HCT116 (cell line): Measurements from ENCODE around the gene CSNK2A2. TPM values are rescaled to one million over a fixed set of nuclear protein-coding genes. Genes with fewer than 3 reads are reported as not detected.

ENCODE experiments used
- ATAC-seq: fragments of 200-7000 bp; cut with Tn5 transposase; 2 replicates; pipeline ENCODE4 v1.9.1; 2020; ENCODE audit warnings: mild to moderate bottlenecking, moderate library complexity
- Bru-seq: library from RNA; stranded (reverse); fragments of 400-500 nt; gene quantifications from one replicate; lab custom pipeline; 2021; lab: Mats Ljungman, UMichigan
- BruChase-seq, 2 experiments: library from RNA; stranded (reverse); fragments of 400-500 nt; gene quantifications; one replicate each; lab custom pipeline; 2021; lab: Mats Ljungman, UMichigan
- BruUV-seq: library from RNA; stranded (reverse); fragments of 400-500 nt; replicated peaks from 2 replicates; lab custom pipeline; 2021; lab: Mats Ljungman, UMichigan
- CTCF ChIA-PET: fragments of 300-600 bp; sonication (Branson Sonifier 250); formaldehyde crosslinking; loops from one replicate; lab custom pipeline; 2021; ENCODE audit warnings: antibody characterized with exemption; lab: Charles Lee
- POLR2A ChIA-PET: fragments of 300-600, 350-600 bp; sonication (Branson Sonifier 250); formaldehyde crosslinking; loops from one replicate; lab custom pipeline; 2021; ENCODE audit warnings: antibody characterized with exemption; lab: Charles Lee
- RAD21 ChIA-PET, 2 experiments: fragments of 300-600 bp; sonication (Branson Sonifier 250); formaldehyde crosslinking; loops; one replicate each; lab custom pipeline; 2023; ENCODE audit warnings: low total read pairs in 2 of 2; ENCODE audit not compliant: uncharacterized antibody in 2 of 2, unreplicated experiment in 2 of 2, low non-redundant PET in 1 of 2; lab: Charles Lee
- DNase-seq: peaks from one replicate; pipeline ENCODE4 v3.0.0-alpha.2; 2010; ENCODE audit warnings: low read depth, low spot score
- H2AFZ ChIP-seq: fragments of 200-600 bp; shearing (Covaris generic), sonication (generic); 2 replicates; pipeline ENCODE4 v1.6.1; 2017; ENCODE audit warnings: low read depth, mixed run types, mixed read lengths, antibody characterized with exemption, low read length; ENCODE audit not compliant: poor library complexity, severe bottlenecking
- H3K27ac ChIP-seq: 2 replicates; pipeline ENCODE4 v1.5.1; 2012; ENCODE audit warnings: low read depth, low read length
- H3K27me3 ChIP-seq: fragments of 200-600 bp; sonication (generic); 2 replicates; pipeline ENCODE4 v1.6.1; 2016; ENCODE audit warnings: mixed run types, low read length, mixed read lengths; ENCODE audit not compliant: insufficient read depth
- H3K36me3 ChIP-seq, 2 experiments: fragments of 200-500 bp in 1 of 2; fragments of 200-600 bp in 1 of 2; sonication (Bioruptor generic) in 1 of 2; sonication (generic) in 1 of 2; 2 replicates each; pipeline versions ENCODE4 v1.5.1 to v1.6.1; 2014 to 2016; ENCODE audit warnings: low read length in 2 of 2, inconsistent platforms in 1 of 2, mixed read lengths in 1 of 2, mixed run types in 1 of 2; ENCODE audit not compliant: insufficient read depth in 2 of 2, control insufficient read depth in 1 of 2
- H3K4me1 ChIP-seq, 2 experiments: fragments of 200-600 bp in 1 of 2; sonication (generic) in 1 of 2; 2 replicates each; pipeline versions ENCODE4 v1.5.1 to v1.6.1; 2012 to 2017; ENCODE audit warnings: low read length in 2 of 2, inconsistent platforms in 1 of 2, mild to moderate bottlenecking in 1 of 2, mixed read lengths in 1 of 2, mixed run types in 1 of 2, moderate library complexity in 1 of 2; ENCODE audit not compliant: insufficient read depth in 2 of 2, control insufficient read depth in 1 of 2
- H3K4me2 ChIP-seq: fragments of 200-600 bp; sonication (generic); 2 replicates; pipeline ENCODE4 v1.6.1; 2017; ENCODE audit warnings: mixed run types, low read length, mixed read lengths
- H3K4me3 ChIP-seq, 2 experiments: fragments of 200-600 bp in 1 of 2; sonication (generic) in 1 of 2; replicated peaks in 1 of 2; 2 replicates each; pipeline ENCODE4 v1.5.1; 2011 to 2016; ENCODE audit warnings: low read length in 2 of 2, control low read depth in 1 of 2, low read depth in 1 of 2, mild to moderate bottlenecking in 1 of 2, mixed read lengths in 1 of 2, mixed run types in 1 of 2
- H3K79me2 ChIP-seq: fragments of 200-600 bp; sonication (generic); 2 replicates; pipeline ENCODE4 v1.6.1; 2017; ENCODE audit warnings: mild to moderate bottlenecking, mixed run types, low read length, moderate library complexity, mixed read lengths; ENCODE audit not compliant: insufficient read depth
- H3K9ac ChIP-seq: fragments of 200-600 bp; sonication (generic); 2 replicates; pipeline ENCODE4 v1.6.1; 2016; ENCODE audit warnings: low read length, mixed read lengths
- H3K9me2 ChIP-seq: fragments of 200-600 bp; sonication (generic), shearing (Covaris generic); 2 replicates; pipeline ENCODE4 v1.6.1; 2017; ENCODE audit warnings: mixed run types, mild to moderate bottlenecking, moderate library complexity; ENCODE audit not compliant: insufficient read depth
- H3K9me3 ChIP-seq, 2 experiments: fragments of 200-500 bp in 1 of 2; fragments of 200-600 bp in 1 of 2; sonication (Bioruptor generic) in 1 of 2; sonication (generic) in 1 of 2; 2 replicates each; pipeline ENCODE4 v1.6.1; 2014 to 2017; ENCODE audit warnings: low read length in 2 of 2, mixed read lengths in 2 of 2, inconsistent platforms in 1 of 2, low read depth in 1 of 2, mild to moderate bottlenecking in 1 of 2, mixed run types in 1 of 2, moderate library complexity in 1 of 2; ENCODE audit not compliant: control insufficient read depth in 1 of 2, insufficient read depth in 1 of 2
- H4K20me1 ChIP-seq: fragments of 200-600 bp; sonication (generic), shearing (Covaris generic); 2 replicates; pipeline ENCODE4 v1.6.1; 2017; ENCODE audit warnings: mixed run types, mild to moderate bottlenecking, moderate library complexity; ENCODE audit not compliant: insufficient read depth
- CBX3 ChIP-seq: IDR thresholded peaks from 2 replicates; pipeline ENCODE4 v1.6.1; 2012; ENCODE audit warnings: low read depth
- ELF1 ChIP-seq: IDR thresholded peaks from 2 replicates; pipeline ENCODE4 v1.6.1; 2012; ENCODE audit warnings: low read depth, borderline replicate concordance
- EZH2 ChIP-seq: fragments of 200-600 bp; sonication (generic); IDR thresholded peaks from 2 replicates; pipeline ENCODE4 v1.6.1; 2017; ENCODE audit warnings: antibody characterized with exemption, mixed run types
- POLR2AphosphoS5 ChIP-seq: IDR thresholded peaks from 2 replicates; pipeline ENCODE4 v1.6.1; 2011; ENCODE audit warnings: mild to moderate bottlenecking, low read depth, low read length, moderate library complexity
- SP1 ChIP-seq: IDR thresholded peaks from 2 replicates; pipeline ENCODE4 v1.6.1; 2012; ENCODE audit warnings: low read depth
- YY1 ChIP-seq: IDR thresholded peaks from 2 replicates; pipeline ENCODE4 v1.6.1; 2011; ENCODE audit warnings: low read length, low read depth, moderate library complexity, mild to moderate bottlenecking; ENCODE audit not compliant: insufficient replicate concordance; ENCODE audit errors: extremely low read depth
- intact Hi-C: fragments of 100-400 bp; cut with micrococcal nuclease; formaldehyde crosslinking; loops from 2 replicates; pipeline ENCODE4 v1.10.0; 2022
- long read RNA-seq: library from polyadenylated mRNA; unstranded; transcript quantifications from one replicate; pipeline ENCODE4 v2.0.0, GENCODE V29; 2021; ENCODE audit not compliant: unreplicated experiment
- polyA plus RNA-seq: library from polyadenylated mRNA; unstranded; fragments of >200 nt; gene quantifications from 2 replicates; pipeline ENCODE4 v1.2.1, GENCODE V29; 2012; ENCODE audit warnings: missing spikeins
- total RNA-seq: library from RNA; stranded (reverse); gene quantifications from one replicate; pipeline ENCODE4 v1.2.1, GENCODE V29; 2021; ENCODE audit not compliant: unreplicated experiment
- TF ChIP-seq, protein P1 (sequence below), 3 experiments: fragments of 200-600 bp in 1 of 3; sonication (generic) in 1 of 3; IDR thresholded peaks in 2 of 3; conservative IDR thresholded peaks in 1 of 3; 2 replicates each; pipeline ENCODE4 v1.5.1; 2012 to 2017; ENCODE audit warnings: low read depth in 2 of 3, low read length in 2 of 3, antibody characterized with exemption in 1 of 3, borderline replicate concordance in 1 of 3, control low read depth in 1 of 3, mild to moderate bottlenecking in 1 of 3, mixed read lengths in 1 of 3, mixed run types in 1 of 3, moderate library complexity in 1 of 3; ENCODE audit not compliant: insufficient read depth in 1 of 3

The CSNK2A2 gene
- total RNA-seq (97.7 TPM), Bru-seq, nascent RNA (percentile 90 among the genes with signal in this experiment), BruChase-seq, experiment 1, labeled RNA remaining after a 6-hour chase (percentile 96 among the genes with signal in this experiment), BruChase-seq, experiment 2, labeled RNA remaining after a 2-hour chase (percentile 92 among the genes with signal in this experiment)
- 71.0 and 75.5 TPM in 2 replicates for polyA plus RNA-seq
- long read RNA-seq, transcript CSNK2A2-201 (12 exons, 1,701 nt), result major isoform, 46 of 93 reads
- long read RNA-seq, partial matches to known transcripts, result 23 of 93 reads
- long read RNA-seq, other reads (novel, unspliced or antisense), result 24 of 93 reads

GRCh38 chr16:58198022-58198683, at the start of gene CSNK2A2:
TSS of gene CSNK2A2 (minus strand) at chr16:58198106. CDS start at chr16:58197736, 370 bp downstream.
- DNase-seq (peak; percentile 32), ATAC-seq (peak; percentile 96)
- H3K27me3 ChIP-seq, result no peaks in the 10 kb centered on the region
- ChIA-PET RAD21 (no interaction called here), POLR2A (interaction anchor here (0.7 to 0.8 kb wide), 2 partner anchors 24 to 50 kb away, joined by 3 to 5 read pairs; no protein-coding TSS in a partner anchor), CTCF (no interaction called here)
- no peaks in the 10 kb centered on the region for H3K9me3 ChIP-seq
- H3K36me3 ChIP-seq, result peaks cover 25 to 27% of the 10 kb centered on the region in 2 experiments; a peak in 3 of 4 replicates
- TF ChIP-seq, protein P1, sequence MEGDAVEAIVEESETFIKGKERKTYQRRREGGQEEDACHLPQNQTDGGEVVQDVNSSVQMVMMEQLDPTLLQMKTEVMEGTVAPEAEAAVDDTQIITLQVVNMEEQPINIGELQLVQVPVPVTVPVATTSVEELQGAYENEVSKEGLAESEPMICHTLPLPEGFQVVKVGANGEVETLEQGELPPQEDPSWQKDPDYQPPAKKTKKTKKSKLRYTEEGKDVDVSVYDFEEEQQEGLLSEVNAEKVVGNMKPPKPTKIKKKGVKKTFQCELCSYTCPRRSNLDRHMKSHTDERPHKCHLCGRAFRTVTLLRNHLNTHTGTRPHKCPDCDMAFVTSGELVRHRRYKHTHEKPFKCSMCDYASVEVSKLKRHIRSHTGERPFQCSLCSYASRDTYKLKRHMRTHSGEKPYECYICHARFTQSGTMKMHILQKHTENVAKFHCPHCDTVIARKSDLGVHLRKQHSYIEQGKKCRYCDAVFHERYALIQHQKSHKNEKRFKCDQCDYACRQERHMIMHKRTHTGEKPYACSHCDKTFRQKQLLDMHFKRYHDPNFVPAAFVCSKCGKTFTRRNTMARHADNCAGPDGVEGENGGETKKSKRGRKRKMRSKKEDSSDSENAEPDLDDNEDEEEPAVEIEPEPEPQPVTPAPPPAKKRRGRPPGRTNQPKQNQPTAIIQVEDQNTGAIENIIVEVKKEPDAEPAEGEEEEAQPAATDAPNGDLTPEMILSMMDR (IDR thresholded peaks at IDR 0.05 in 2 of 3, conservative IDR thresholded peaks at IDR 0.05 in 1 of 3; ENCODE audit: borderline replicate concordance in 1 of 3, insufficient read depth in 1 of 3, low read depth in 2 of 3, low read length in 2 of 3), result 0 out of 6 replicates have a peak, but pooled peaks of 1 of the 3 experiments have one; percentile 29
- TF ChIP-seq POLR2AphosphoS5 (peak; percentile 65), SP1 (0 out of 2 replicates have a peak, but pooled peaks have one; percentile 24), YY1 (peak; percentile 21), EZH2 (no peak), CBX3 (no peak), ELF1 (peak; percentile 66)
- H3K9me2 ChIP-seq, result no peaks in the 10 kb centered on the region
- peak within 1 kb of the TSS; percentile 87 for H3K4me2 ChIP-seq
- H3K27ac ChIP-seq, result peak within 1 kb of the TSS; percentile 18; the same call in 1 of the 2 replicates
- peaks cover 43% of the 10 kb centered on the region for H3K79me2 ChIP-seq
- H2AFZ ChIP-seq, result peak within 1 kb of the TSS; percentile 81
- intact Hi-C loops, result loop anchor here (5.0 kb wide), 1 partner anchor 176 kb away; no protein-coding TSS in a partner anchor
- no TSS peak for BruUV-seq
- H3K4me3 ChIP-seq, result peak within 1 kb of the TSS; percentile 88 to 96
- H3K9ac ChIP-seq, result peak within 1 kb of the TSS; percentile 81
- H3K4me1 ChIP-seq, result peaks cover 16 to 25% of the 10 kb centered on the region in 2 experiments
- peaks cover 4% of the 10 kb centered on the region; the same call in 1 of the 2 replicates for H4K20me1 ChIP-seq
